GM19193 (cell line): Measurements from ENCODE around the gene ETFA.

Experiments used
- POLR2A ChIP-seq: IDR thresholded peaks from 4 replicates; pipeline ENCODE4 v1.6.1; 2011; ENCODE audit not compliant: insufficient read depth, insufficient read length; ENCODE audit errors: extremely low read depth

The ETFA gene

DNA sequence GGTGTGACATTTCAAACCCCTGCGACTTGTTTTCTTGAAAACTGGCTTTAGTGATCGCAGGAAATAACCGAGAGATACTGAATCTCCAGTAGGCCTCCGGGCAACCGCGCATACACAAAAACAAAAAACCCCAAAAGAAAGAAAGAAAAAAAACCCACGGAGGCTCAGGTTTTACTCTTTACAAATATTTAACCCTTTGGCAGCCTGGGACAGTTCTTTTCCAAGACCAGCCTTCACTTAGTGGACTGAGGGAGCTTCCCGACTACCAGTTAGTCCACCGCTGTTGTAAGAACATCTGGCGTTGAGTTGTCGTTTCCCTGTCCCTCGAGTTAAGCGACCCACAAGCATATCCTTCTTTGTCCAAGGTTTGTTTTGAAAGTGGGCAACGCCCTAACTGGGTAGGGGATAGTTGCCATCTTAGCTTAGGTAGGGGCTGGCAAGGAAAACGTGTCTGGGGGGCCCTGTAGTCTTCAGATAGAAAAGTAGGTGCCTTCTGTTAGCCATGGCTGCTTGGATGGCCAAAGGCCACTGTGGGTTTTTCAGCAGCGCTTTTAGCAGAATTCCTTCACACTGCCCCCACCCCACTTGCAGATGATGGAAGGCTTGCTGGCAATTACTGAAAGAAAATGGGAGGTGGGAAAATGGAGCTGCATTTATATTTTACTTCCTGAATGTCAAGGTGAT, 32.2 kb upstream of the ETFA start:
- no peak for TF ChIP-seq POLR2A

GRCh38 chr15:76342382-76343201, 31.3 kb upstream of the ETFA start:
- no peak for TF ChIP-seq POLR2A

- TF ChIP-seq POLR2A, result no peak
Observed at GRCh38 chr15:76342058-76342381, 30.8 kb upstream of the ETFA start.

DNA sequence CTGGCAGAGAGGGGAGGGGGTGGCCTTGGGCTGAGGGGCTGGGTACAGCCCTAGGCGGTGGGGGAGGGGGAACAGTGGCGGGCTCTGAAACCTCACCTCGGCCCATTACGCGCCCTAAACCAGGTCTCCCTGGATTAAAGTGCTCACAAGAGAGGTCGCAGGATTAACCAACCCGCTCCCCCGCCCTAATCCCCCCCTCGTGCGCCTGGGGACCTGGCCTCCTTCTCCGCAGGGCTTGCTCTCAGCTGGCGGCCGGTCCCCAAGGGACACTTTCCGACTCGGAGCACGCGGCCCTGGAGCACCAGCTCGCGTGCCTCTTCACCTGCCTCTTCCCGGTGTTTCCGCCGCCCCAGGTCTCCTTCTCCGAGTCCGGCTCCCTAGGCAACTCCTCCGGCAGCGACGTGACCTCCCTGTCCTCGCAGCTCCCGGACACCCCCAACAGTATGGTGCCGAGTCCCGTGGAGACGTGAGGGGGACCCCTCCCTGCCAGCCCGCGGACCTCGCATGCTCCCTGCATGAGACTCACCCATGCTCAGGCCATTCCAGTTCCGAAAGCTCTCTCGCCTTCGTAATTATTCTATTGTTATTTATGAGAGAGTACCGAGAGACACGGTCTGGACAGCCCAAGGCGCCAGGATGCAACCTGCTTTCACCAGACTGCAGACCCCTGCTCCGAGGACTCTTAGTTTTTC, 30.2 kb upstream of the ETFA start:
- no peak for TF ChIP-seq POLR2A

DNA sequence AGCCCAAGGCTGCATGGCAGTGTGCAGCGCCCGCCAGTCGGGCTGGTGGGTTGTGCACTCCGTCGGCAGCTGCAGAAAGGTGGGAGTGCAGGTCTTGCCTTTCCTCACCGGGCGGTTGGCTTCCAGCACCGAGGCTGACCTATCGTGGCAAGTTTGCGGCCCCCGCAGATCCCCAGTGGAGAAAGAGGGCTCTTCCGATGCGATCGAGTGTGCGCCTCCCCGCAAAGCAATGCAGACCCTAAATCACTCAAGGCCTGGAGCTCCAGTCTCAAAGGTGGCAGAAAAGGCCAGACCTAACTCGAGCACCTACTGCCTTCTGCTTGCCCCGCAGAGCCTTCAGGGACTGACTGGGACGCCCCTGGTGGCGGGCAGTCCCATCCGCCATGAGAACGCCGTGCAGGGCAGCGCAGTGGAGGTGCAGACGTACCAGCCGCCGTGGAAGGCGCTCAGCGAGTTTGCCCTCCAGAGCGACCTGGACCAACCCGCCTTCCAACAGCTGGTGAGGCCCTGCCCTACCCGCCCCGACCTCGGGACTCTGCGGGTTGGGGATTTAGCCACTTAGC, 29.6 kb upstream of the ETFA start:
- no peak for TF ChIP-seq POLR2A

DNA sequence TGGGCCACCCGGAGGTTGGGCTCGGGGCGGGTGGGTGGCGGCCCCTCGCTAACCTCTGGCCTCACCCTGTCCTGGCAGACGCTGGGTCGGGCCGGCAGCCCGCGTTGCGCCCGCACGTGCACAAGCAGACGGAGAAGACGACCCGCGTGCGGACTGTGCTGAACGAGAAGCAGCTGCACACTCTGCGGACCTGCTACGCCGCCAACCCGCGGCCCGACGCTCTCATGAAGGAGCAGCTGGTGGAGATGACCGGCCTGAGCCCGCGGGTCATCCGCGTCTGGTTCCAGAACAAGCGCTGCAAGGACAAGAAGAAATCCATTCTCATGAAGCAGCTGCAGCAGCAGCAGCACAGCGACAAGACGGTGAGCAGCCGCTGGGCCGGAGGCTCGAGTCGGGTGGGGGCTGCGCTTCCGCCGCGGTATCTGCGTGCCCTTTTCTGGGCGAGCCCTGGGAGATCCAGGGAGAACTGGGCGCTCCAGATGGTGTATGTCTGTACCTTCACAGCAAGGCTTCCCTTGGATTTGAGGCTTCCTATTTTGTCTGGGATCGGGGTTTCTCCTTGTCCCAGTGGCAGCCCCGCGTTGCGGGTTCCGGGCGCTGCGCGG, 29.0 kb upstream of the ETFA start:
- no peak for TF ChIP-seq POLR2A

DNA sequence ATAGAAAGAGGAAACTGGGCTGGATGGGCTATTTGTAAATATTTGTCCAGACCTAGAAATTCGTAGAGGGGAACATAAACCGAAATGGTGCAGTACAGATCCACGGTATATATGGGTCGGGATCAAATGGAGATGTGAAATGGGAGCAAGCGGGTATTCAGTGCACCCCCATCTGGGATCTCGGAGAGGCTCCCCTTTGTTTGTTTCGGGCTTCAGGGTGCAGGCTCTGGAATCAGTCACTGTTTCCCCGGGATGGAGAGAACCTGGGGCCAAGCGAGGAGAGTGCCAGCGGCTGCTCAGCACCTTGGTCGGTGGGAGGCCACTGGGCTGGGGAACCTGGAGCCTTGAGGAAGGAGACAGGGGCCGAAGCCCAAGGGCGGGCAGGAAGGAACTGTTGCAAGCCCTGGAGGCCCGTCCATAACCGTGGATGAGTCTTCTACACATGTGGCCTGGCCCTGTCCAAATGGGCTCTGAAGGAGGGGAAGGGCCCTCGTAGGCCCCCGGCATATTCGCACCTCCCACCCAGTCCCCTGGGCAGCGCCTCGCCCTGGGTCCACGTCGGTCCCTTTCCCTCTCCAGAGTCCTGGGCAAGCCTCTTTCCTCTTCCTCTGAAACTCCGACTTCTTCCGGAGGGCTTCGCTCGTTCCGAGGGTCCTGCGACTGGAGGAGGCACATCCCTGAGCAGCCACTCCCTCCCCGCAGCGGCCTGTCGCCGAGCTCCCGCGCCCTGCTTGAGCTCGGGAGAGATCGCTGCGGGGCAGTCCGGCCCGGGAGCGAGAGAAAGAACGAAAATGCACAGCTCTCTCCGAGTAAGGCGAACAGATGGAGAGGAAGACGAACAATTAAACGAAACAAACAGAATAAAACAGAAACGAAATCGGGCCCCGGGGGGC, 28.3 kb upstream of the ETFA start:
- TF ChIP-seq POLR2A, result no peak

- no peak for TF ChIP-seq POLR2A
Observed at GRCh38 chr15:76338486-76339304, 27.4 kb upstream of the ETFA start.

GRCh38 chr15:76337696-76338485, 26.6 kb upstream of the ETFA start:
- no peak for TF ChIP-seq POLR2A

GRCh38 chr15:76337059-76337695, 25.9 kb upstream of the ETFA start:
- TF ChIP-seq POLR2A, result no peak

DNA sequence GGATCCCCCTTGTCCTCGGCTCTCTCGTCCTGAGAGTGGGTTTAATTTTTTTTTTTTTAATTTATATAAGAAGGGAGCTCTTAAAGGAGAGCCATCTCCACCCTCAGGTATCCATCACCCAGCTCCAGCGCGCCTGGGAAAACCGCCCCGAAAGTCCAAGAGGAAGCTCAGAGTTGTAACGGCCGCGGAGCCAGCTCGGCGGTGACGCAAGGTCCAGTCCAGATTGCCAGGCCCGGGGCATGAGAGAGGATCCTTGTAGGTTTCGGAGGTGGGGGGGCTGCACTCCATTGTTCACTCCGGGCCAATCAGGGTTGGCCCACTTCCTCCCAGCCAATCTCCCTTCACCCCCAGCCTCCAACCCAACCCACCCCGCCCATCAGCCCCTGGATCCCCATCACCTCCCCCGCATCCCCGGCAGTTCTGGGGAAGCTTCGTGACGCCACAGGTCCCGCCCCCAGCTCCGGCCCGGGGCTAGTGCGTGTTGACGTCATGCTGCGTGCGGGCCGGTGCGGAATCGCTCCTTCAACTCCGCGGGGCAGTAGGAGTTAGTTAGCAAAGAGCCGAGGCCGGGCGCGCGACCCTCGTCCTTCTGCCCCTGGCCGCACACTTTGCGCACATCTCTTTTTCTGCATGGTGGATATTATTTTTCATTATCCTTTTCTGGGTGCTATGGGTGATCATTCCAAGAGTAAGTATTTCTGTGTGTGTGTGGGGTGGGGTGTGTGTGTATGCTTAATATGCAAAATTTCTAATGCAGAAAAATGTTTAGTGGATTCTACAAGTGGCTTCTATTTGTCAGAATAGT, 25.2 kb upstream of the ETFA start, which contains the start of gene ISL2:
ISL2 (plus strand) TSS at position 520 of the 805 bp plus-strand sequence; CDS start at position 631, 111 bp downstream.
- TF ChIP-seq POLR2A, result peak; percentile 92
